HG02943 (cell line): Measurements from ENCODE around the gene PRICKLE4.
"Not testable (repeated sequence)": the region's sequence is repeated elsewhere in the genome, so short reads cannot be mapped to it uniquely, and the experiment has no call there.

Source experiments
- ATAC-seq: cut with Tn5 transposase; IDR thresholded peaks from one replicate; pipeline ENCODE4 v1.9.1; 2021; ENCODE audit warnings: mild to moderate bottlenecking, low read depth, moderate library complexity; ENCODE audit not compliant: unreplicated experiment

PRICKLE4 gene

DNA sequence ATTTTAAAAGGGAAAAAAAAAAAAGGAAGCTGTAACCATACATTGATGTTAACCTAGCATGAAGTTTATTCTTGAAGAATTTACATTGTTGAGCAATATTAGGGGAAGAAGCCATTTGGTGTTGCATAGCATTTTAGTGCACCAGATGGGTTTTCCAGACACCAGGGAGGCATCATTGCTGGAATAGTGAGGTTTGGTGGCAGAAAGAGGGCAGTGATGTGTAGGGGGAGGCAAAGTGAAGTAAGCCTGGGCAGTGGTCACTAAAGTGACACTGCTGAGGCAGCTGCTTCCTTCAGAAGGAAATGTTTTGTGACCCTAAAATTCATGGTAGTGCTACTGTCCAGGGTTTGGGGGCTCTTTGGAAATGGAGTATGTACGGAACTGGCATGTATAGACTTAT is 9.5 kb downstream of the PRICKLE4 start:
- no peak for ATAC-seq

GRCh38 chr6:41791305-41791704 is 10.7 kb downstream of the PRICKLE4 start:
- ATAC-seq = no peak

- ATAC-seq = no peak
Measured at GRCh38 chr6:41791984-41792383, 11.4 kb downstream of the PRICKLE4 start.

DNA sequence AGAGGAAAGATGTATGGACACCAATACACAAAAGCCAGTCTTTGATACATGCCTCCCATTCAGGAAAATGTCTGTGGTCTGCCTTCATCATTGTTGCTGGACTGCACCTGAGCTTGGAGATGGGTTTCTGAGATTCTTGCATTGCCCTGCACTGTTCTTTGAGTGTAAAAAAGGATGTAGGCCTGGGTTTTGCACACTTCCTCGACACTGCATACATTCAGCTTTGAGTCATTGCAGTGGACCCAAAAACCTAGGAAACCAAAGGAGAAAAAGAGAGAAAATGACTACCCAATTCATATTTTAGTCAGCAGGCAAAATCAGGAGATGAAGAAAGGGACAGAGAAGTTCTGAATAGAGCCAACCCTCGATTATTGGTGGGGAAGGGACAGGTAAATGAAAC is 15.9 kb downstream of the PRICKLE4 start:
- no peak for ATAC-seq

- ATAC-seq = no peak
Measured at GRCh38 chr6:41798901-41799558, 18.4 kb downstream of the PRICKLE4 start.

GRCh38 chr6:41799559-41799911 is 19.0 kb downstream of the PRICKLE4 start:
- no peak for ATAC-seq

GRCh38 chr6:41801380-41801779 is 20.8 kb downstream of the PRICKLE4 start:
- ATAC-seq = no peak

GRCh38 chr6:41805830-41806774 is 25.5 kb downstream of the PRICKLE4 start:
- ATAC-seq = no peak

DNA sequence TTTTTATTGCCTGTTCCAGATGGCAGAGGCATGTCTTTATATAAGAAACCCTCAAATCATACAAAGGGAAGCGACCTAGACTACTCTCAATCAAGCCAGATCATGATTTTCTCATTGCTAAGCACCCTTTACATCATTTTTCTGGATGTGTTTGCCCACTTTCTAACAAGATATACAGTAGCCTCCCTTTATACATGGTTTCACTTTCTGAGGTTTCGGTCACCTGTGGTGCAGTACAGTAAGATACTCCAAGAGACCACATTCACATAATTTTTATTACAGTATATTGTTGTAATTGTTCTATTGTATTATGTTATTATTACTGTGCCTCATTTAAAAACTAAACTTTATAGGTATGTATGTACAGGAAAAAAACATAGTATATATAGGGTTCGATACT is 30.5 kb downstream of the PRICKLE4 start:
- ATAC-seq = no peak

DNA sequence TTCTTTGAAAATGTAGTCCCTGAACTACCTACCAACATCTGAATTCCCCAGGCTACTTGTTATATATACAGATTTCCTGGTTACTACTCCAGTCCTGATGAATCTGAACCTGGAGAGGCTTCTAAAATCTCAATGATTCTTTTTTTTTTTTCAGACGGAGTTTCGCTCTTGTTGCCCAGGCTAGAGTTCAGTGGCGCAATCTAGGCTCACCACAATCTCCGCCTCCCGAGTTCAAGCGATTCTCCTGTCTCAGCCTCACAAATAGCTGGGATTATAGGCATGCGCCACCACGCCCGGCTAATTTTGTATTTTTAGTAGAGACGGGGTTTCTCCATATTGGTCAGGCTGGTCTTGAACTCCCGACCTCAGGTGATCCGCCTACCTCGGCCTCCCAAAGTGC is 31.4 kb downstream of the PRICKLE4 start:
- not testable (repeated sequence) for ATAC-seq

- no peak for ATAC-seq
Measured at GRCh38 chr6:41813469-41813868, 32.9 kb downstream of the PRICKLE4 start.

DNA sequence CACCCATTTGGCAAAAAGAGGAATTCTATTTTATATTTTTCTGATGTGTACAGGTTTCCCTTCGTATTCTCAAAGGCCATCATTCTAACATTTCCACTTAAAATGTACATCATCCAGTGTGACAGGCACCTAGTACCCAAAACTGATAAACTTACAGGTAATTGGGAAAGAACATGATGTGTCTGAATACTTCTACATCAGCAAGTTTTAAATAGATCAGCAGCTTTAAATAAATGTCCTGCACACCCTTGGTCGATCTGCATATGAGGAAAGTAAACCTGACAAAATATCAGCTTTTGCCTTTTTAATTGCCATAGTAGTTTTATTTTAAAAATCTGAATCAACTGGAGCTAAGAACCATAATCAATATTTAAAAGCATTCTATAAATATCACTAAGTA is 33.4 kb downstream of the PRICKLE4 start:
- no peak for ATAC-seq

DNA sequence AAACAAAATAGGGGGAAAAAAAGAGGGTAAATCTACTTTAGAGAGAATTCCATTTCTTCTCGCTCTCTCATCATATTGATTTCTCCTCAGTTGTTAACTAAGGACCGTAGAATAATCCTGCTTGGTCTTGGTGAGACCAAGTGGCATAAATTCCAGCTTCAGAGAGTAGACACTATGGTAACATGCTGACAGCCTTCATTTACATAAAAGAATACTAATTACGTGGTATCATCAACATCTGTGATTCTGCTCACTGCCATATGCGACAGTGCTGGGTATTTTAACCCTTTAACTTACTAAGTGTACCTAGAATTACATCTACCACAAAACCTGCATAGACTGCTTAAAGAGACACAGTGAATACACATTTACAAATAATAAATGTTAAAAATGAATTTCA is 34.0 kb downstream of the PRICKLE4 start:
- no peak for ATAC-seq

- no peak for ATAC-seq
Measured at GRCh38 chr6:41815587-41815986, 35.0 kb downstream of the PRICKLE4 start.

DNA sequence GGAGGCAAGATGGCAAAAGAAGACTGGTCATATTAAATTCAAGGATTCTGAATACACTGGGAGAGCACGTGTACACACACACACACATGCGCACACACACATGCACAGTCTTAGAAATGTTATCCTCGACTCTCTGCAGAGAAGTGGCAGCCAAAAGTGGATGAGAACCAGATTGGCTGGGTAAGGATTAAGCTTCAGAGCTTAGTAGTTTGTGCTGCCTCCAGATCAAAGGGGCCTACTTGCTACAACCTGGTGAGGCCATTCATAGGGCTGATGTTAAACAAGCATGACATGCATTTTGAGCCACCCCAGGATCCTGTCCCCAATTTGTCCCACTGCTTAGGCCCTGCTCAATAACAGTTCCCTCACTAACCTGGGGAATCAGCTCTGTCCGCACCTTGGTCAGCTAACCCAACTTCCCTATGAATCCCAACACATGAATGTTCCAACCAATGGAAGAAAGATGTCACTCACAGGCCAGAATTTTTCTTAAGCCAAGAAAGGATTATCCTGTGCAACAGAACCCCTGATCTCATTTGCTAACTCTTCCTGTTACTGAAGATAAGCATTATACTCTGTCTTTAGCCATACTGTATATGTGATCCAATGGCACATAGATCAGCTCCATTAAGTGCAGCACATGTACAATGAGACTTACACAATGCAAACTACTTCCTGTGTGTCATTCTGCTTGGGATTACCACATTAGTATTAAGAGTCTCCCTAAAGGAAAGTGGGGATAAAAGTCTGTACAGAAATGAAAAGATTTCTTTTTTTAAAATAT is 37.9 kb downstream of the PRICKLE4 start:
- no peak for ATAC-seq

DNA sequence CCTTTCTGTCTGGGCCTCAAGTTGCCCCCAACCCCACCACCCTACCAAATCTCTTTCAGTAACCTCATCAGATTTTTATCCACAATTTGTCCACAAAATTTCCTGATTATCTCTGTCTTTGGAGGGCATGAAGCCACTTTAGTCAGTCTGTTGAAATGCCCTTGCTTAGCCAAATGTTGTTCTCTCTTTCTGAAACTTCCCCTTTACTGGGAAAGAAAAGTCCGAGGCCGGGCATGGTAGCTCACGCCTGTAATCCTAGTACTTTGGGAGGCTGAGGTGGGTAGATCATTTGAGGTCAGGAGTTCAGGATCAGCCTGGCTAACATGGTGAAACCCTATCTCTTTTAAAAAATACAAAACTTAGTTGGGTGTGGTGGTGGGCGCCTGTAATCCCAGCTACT is 40.7 kb downstream of the PRICKLE4 start:
- ATAC-seq = no peak

- no peak for ATAC-seq
Measured at GRCh38 chr6:41822021-41822420, 41.4 kb downstream of the PRICKLE4 start.

DNA sequence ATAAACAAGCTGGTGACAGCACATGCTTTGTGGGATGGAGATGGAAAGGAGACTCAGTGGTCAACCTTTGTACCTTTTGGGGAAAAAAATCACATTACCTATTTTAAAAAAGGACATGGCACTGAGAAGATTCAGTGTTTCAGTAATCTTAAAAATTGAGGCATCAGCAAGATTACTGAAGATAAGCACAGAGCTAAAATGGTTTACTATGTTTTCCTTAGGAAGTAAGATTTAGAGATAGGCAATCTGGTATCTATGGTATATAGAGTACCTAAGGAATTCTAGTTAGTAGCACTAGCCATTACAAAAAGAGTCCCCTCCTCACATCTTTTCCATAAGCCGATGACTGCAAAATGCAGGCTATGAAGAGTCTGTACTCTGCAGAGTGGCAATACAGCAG is 42.6 kb downstream of the PRICKLE4 start:
- ATAC-seq = no peak

DNA sequence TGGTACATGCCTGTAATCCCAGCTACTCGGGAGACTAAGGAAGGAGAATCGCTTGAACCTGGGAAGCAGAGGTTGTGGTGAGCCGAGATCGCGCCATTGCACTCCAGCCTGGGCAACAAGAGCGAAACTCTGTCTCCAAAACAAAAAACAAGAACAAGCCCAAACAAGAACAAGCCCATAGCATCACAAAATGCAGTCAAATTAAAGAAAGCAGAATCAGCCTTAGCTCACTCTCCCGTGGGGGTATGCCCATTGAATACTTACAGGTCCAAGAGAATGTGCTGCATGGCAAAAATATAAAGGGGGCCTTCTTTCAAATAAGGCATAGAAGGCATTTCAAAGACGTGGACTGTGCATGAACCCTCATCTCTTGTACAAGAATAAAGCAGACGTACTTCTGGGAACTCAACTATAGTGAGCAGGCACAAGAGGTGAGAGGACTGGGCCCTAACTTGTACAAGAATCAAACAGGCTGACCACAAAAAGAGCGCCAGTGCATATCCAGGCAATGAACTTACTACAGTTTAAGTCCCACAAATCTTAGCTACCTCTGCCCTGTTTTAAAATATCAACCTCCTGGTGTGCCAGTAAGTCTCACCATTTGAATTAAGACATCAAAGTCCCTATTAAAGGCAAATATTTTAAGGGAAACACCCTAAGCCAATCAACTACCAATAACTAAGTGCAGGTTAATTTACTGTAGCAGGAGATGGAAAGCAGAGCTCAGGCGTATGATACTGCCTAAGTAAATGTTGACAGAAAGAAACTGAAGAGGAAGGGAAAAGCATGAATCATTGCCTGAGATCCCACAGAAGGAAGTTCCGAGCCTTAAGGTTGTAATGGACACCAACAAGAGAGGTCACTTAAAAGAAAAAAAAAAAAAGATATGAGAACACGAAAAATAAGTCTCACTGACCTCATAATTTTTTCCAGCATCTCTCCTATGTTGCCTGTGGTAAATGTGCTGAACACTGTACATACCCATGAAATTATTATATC is 44.3 kb downstream of the PRICKLE4 start:
- no peak for ATAC-seq
